Endothelial cell of umbilical vein (primary cell): ENCODE measurements around the gene ZNF614.

Experiments
- EZH2 ChIP-seq: IDR thresholded peaks from 2 replicates; pipeline ENCODE4 v1.6.1; 2012; ENCODE audit warnings: borderline replicate concordance, low read depth, mild to moderate bottlenecking, moderate library complexity, low read length, inconsistent platforms; ENCODE audit not compliant: severe bottlenecking
- FOS ChIP-seq: IDR thresholded peaks from 2 replicates; pipeline ENCODE4 v1.6.1; 2011; ENCODE audit warnings: mild to moderate bottlenecking, low read length, moderate library complexity, borderline replicate concordance; ENCODE audit not compliant: insufficient read depth
- GATA2 ChIP-seq: IDR thresholded peaks from 2 replicates; pipeline ENCODE4 v1.7.0; 2011; ENCODE audit warnings: low read depth, mild to moderate bottlenecking, moderate library complexity, mixed read lengths, low read length; ENCODE audit not compliant: insufficient read length, insufficient read depth
- JUN ChIP-seq: IDR thresholded peaks from 2 replicates; pipeline ENCODE4 v1.6.1; 2011; ENCODE audit warnings: borderline replicate concordance, low read depth; ENCODE audit not compliant: insufficient read length, insufficient read depth
- MYC ChIP-seq: IDR thresholded peaks from one replicate; pipeline ENCODE4 v1.6.1; 2011; ENCODE audit warnings: mild to moderate bottlenecking, low read depth, low read length
- POLR2A ChIP-seq: IDR thresholded peaks from 2 replicates; pipeline ENCODE4 v1.6.1; 2012; ENCODE audit warnings: low read depth, mild to moderate bottlenecking, control low read depth, low read length
- POLR2AphosphoS5 ChIP-seq: IDR thresholded peaks from 2 replicates; pipeline ENCODE4 v1.6.1; 2012; ENCODE audit warnings: low read depth, mild to moderate bottlenecking, control low read depth, low read length, moderate library complexity; ENCODE audit not compliant: insufficient read depth
- TF ChIP-seq, protein P1 (sequence below), 2 donors: IDR thresholded peaks; 1 replicate in 1 of 2; 2 replicates in 1 of 2; pipeline ENCODE4 v1.5.1; 2011; ENCODE audit warnings: low read length in 2 of 2, mild to moderate bottlenecking in 2 of 2, moderate library complexity in 2 of 2, control low read depth in 1 of 2, inconsistent platforms in 1 of 2, low read depth in 1 of 2; ENCODE audit not compliant: insufficient read depth in 1 of 2; ENCODE audit errors: extremely low read depth in 1 of 2
- TF ChIP-seq, protein P2 (sequence below): IDR thresholded peaks from 2 replicates; pipeline ENCODE4 v1.6.1; 2011; ENCODE audit not compliant: insufficient read depth, insufficient read length

DNA sequence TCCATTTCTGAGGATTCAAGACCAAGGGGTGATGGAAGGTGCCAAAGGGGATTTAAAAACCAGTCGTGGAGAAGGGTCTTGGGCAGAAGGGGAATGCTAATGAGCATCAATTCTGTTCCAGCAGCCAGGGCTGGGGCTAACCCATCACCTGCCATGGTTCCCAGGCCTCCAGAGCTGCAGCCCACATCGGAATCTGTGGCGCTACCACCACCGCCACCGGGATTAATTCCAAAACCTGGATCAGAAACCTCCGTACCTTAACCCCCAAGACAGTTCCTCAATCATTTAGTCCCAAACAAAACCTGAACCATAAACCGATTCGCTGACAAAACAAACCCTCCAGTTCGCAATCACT is 20.8 kb downstream of the ZNF614 start:
- TF ChIP-seq GATA2 (no peak), JUN (no peak), POLR2A (no peak), EZH2 (no peak), FOS (no peak), POLR2AphosphoS5 (no peak), MYC (no peak)
- TF ChIP-seq, protein P1, sequence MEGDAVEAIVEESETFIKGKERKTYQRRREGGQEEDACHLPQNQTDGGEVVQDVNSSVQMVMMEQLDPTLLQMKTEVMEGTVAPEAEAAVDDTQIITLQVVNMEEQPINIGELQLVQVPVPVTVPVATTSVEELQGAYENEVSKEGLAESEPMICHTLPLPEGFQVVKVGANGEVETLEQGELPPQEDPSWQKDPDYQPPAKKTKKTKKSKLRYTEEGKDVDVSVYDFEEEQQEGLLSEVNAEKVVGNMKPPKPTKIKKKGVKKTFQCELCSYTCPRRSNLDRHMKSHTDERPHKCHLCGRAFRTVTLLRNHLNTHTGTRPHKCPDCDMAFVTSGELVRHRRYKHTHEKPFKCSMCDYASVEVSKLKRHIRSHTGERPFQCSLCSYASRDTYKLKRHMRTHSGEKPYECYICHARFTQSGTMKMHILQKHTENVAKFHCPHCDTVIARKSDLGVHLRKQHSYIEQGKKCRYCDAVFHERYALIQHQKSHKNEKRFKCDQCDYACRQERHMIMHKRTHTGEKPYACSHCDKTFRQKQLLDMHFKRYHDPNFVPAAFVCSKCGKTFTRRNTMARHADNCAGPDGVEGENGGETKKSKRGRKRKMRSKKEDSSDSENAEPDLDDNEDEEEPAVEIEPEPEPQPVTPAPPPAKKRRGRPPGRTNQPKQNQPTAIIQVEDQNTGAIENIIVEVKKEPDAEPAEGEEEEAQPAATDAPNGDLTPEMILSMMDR (IDR thresholded peaks at IDR 0.05; ENCODE audit: extremely low read depth in 1 of 2, insufficient read depth in 1 of 2, low read depth in 1 of 2, low read length in 2 of 2) = no peak
- TF ChIP-seq, protein P2, sequence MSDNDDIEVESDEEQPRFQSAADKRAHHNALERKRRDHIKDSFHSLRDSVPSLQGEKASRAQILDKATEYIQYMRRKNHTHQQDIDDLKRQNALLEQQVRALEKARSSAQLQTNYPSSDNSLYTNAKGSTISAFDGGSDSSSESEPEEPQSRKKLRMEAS = no peak
